Stimulated activated CD4-positive, alpha-beta T cell treated with anti-CD3 and anti-CD28 coated beads, TNF-alpha, amount 100 ng/mL, for 48 hours (primary cell): Measurements from ENCODE around the gene DPYSL3.

Source experiments
- DNase-seq, 3 donors: peaks; one replicate each; pipeline ENCODE4 v3.0.0-alpha.2; 2020; ENCODE audit warnings: low read depth in 3 of 3

DPYSL3 gene

DNA sequence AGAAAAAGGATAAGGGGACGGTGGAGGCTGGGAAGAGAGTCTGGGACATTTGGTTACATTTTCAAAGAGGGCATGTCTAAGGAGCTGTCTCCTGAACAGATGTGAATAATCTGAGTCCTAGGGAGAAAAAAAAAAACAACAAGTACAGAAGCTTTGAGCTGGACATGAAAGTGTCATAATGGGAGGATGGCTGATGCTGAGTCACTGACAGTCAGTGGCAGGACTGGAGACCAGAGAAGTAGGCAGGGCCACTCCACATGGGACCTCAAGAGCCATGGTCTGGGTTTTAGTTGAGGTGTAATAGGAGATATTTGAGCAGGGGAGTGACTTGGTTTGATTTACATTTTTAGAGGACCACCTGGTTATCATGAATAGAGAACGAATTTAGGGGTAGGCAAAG is 70.6 kb downstream of the DPYSL3 start:
- no peak for DNase-seq

DNA sequence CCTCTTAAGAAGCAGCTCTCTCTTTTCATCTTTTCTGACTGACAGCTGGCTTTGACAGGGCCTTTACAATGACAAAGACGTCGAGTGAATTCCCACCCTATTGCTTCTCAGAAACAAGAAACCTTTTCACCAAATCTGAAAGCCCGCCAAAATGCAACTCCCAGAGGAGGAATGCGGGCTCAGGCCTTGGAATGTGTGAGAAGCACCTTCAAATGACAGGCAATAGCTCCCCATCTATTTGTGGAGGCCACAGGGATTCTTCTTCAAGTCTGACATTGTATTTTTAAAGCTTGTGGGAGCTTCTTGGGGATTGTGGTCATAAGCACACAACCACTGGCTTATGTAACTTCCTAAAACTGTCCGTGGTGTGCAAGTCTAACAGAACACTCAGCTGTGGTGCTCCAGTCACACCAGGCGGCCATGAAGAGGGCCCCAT is 72.7 kb downstream of the DPYSL3 start:
- DNase-seq = no peak

DNA sequence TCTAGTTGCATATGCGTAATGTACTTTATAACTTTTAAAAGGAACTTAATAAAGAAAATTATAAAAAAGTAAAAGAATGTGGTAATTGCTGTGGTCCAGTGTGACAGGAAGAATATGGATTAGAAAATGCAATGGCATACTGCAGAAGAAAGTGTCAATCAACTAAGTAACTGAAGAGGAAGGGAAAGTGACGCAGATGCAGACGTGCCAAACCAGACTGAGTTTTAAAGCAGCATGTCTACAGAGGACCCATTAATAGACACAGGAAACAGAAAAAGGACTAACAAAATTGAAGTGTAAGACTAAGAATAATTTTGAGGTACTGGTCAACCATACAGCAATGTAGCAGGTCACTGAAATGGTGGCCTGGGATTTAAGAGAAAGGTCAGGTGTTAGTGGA is 73.3 kb downstream of the DPYSL3 start:
- no peak for DNase-seq

DNA sequence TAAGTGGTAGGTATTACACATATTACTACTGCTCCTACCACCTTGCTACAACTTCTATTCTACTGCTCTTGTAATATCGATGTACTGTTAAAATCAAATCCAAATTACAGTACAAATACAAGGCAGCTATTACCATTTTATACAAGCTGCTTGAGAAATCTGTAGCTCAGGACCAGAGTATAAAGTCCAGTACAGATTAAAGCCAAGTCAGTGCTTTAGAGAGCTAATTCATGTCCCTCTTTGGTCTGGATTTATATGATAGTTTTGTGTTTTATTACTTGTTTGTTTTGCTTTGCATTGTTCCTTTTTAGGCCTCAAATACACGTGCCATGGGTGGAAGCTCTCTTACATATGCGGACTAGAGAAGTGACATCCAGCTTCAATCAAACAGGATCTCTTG is 75.8 kb downstream of the DPYSL3 start:
- DNase-seq = no peak

DNA sequence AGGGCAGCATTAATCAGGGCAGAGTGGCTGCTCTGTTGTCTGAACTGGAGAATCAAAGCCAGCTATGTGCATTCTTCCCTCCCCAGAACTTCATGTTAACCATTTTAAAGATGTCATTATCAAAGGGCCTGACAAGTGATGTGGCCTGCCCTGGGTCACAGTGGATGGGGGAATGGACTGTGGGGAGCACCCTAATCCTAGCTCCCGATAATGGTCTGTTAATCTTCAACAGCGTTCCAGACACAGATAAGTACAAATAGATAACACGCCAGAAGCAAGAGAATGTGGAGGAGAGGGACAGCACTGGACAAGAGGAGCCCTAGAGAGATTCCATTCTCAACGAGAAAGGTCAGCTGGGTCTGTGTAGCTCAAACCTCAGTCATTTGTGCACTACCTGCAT is 77.5 kb downstream of the DPYSL3 start:
- DNase-seq = no peak

GRCh38 chr5:147431586-147431985 is 78.3 kb downstream of the DPYSL3 start:
- DNase-seq = no peak

- no peak for DNase-seq
Observed at GRCh38 chr5:147430628-147431027, 79.2 kb downstream of the DPYSL3 start.

- DNase-seq = no peak
Observed at GRCh38 chr5:147427521-147428401, 82.1 kb downstream of the DPYSL3 start.

GRCh38 chr5:147426640-147427327 is 83.1 kb downstream of the DPYSL3 start:
- no peak for DNase-seq

GRCh38 chr5:147418613-147419012 is 91.3 kb downstream of the DPYSL3 start:
- no peak for DNase-seq

DNA sequence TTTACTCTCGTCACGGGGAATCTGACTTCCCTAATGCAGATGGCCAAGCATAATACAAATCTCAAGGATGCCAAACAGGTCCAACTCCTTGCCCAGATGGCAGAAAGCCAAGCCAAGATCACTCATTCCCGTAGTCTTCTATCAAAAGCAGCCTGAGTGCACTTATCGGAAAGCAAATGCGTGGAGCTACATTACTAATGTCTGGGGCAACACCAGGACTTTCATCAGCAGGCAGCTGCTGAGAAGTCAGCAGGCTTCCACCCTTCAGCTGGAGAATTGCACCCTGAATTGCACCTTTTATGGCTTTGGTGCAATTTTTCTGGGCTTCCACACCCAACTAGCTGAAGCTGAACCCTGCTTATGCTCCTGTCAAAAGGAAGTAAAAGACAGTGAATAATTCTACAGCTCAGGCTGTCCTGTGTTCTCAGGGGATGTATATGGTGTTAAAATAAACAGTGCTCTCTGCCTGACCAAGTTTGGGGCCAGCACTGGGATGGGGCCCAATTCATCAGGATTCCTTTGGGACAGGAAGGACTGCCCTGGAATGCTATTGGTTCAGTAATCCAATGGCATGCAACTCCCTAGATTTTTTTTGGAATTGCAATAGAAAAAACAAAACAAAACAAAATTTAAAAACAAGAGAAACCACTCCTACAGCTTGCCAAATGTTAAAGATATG is 92.6 kb downstream of the DPYSL3 start:
- DNase-seq = no peak

GRCh38 chr5:147415651-147416050 is 94.2 kb downstream of the DPYSL3 start:
- DNase-seq = no peak

GRCh38 chr5:147413266-147413665 is 96.6 kb downstream of the DPYSL3 start:
- DNase-seq = no peak

- DNase-seq = no peak
Observed at GRCh38 chr5:147412561-147412960, 97.3 kb downstream of the DPYSL3 start.

DNA sequence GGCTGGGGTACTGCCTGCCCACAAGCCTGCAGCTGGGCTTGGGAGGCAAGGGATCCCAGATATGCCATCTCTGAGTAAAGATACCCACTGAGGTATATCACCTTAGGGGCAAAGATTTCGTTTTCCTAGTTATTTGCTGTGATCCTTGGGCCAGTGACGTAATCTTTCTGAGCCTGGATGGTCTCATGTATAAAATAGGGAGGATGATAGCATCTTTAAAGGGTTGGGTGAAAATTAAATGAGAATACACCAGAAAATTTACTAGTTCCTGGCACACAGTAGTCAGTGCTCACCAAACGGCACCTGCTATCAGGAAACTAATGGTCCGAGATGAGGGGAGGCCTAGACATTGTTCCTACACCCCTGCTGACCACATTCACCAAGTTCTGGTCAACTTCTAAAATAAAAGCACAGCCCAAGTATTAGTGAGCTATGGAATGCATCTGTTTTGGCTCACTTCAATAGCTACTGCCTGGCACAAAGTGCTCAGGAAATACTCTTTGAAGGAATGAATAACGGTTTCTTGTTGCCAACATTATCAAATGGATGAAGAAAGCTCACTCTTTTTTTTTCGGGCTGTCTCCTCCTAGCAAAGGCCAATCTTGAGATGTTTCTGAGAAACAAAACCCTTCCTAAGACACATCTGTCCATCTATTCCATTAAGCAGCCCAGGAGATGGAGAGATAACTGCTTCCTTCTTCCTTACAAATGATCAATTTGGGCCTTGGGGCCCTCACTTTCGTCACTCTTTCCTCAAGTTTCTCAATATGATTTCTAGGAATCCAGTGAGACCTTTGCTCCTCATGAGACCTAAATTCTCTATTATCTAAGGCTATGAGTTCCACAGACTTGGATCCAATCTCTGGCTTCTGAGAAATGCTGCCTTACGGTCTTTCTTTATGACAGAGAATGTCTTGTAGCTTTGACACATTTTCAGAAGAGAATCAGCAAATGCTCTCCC is 98.2 kb downstream of the DPYSL3 start:
- DNase-seq = no peak

GRCh38 chr5:147410496-147411358 is 99.1 kb downstream of the DPYSL3 start:
- DNase-seq = no peak

- no peak for DNase-seq
Observed at GRCh38 chr5:147408980-147409379, 100.9 kb downstream of the DPYSL3 start.

- no peak for DNase-seq
Observed at GRCh38 chr5:147407094-147407681, 102.7 kb downstream of the DPYSL3 start.

- no peak for DNase-seq
Observed at GRCh38 chr5:147406636-147407035, 103.2 kb downstream of the DPYSL3 start.

DNA sequence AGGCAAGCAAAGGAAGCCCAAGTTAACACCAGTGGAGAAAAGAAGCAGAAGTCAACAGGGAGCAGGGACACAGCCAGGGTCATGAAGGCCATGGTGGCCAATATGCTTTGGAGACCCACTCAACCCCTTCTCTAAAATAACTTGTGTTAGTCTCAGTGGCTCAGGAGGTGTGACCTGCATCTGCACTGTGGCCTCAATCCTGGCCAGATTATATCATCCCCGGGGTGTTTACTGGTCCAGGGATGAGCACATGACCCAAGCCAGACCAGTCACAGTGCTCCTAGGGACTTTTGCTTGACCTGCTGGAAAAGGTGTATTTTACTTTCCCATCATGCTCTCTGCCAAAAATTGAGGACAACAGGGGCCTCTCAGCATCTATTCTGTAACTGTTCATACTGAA is 105.2 kb downstream of the DPYSL3 start:
- no peak for DNase-seq
